GM23338 (cell line): Measurements from ENCODE around the gene OR56B1. TPM values are rescaled to one million over a fixed set of nuclear protein-coding genes. Genes with fewer than 3 reads are reported as not detected.

ENCODE experiments used
- ATAC-seq: fragments of 200-7000 bp; cut with Tn5 transposase; 3 replicates; pipeline ENCODE4 v1.9.1; 2020
- DNase-seq: peaks from one replicate; pipeline ENCODE4 v3.0.0-alpha.2; 2015; ENCODE audit warnings: low spot score
- H2AFZ ChIP-seq: fragments of 200-600 bp; sonication (generic); 2 replicates; pipeline ENCODE4 v1.8.0; 2016; ENCODE audit warnings: antibody characterized with exemption, mild to moderate bottlenecking, moderate library complexity
- H3F3A ChIP-seq: fragments of 200-600 bp; sonication (generic); replicated peaks from 2 replicates; pipeline ENCODE4 v1.8.0; 2017; ENCODE audit warnings: antibody characterized with exemption, mixed run types, low read depth
- H3K27ac ChIP-seq: fragments of 200-600 bp; sonication (generic); 2 replicates; pipeline ENCODE4 v1.6.1; 2016; ENCODE audit warnings: low read depth
- H3K27me3 ChIP-seq: fragments of 200-600 bp; sonication (generic); 2 replicates; pipeline ENCODE4 v1.8.0; 2016; ENCODE audit warnings: mild to moderate bottlenecking, mixed run types, moderate library complexity; ENCODE audit not compliant: insufficient read depth
- H3K36me3 ChIP-seq: fragments of 200-600 bp; sonication (generic); 2 replicates; pipeline ENCODE4 v1.8.0; 2016; ENCODE audit warnings: mild to moderate bottlenecking; ENCODE audit not compliant: insufficient read depth
- H3K4me1 ChIP-seq: fragments of 200-600 bp; sonication (generic); 2 replicates; pipeline ENCODE4 v1.8.0; 2016; ENCODE audit warnings: mild to moderate bottlenecking, moderate library complexity; ENCODE audit not compliant: insufficient read depth
- H3K4me2 ChIP-seq: fragments of 200-600 bp; sonication (generic); 2 replicates; pipeline ENCODE4 v1.7.1; 2017; ENCODE audit warnings: mixed run types
- H3K4me3 ChIP-seq: fragments of 200-600 bp; sonication (generic); 2 replicates; pipeline ENCODE4 v1.6.1; 2016; ENCODE audit warnings: mixed run types
- H3K79me2 ChIP-seq: fragments of 200-600 bp; sonication (generic); replicated peaks from 2 replicates; pipeline ENCODE4 v1.8.0; 2017; ENCODE audit warnings: mild to moderate bottlenecking; ENCODE audit not compliant: insufficient read depth
- H3K9me2 ChIP-seq: fragments of 200-600 bp; sonication (generic); 2 replicates; pipeline ENCODE4 v1.8.0; 2017; ENCODE audit not compliant: insufficient read depth
- H4K20me1 ChIP-seq: fragments of 200-600 bp; sonication (generic); replicated peaks from 2 replicates; pipeline ENCODE4 v1.8.0; 2017; ENCODE audit warnings: mild to moderate bottlenecking; ENCODE audit not compliant: insufficient read depth
- H3K27ac Mint-ChIP-seq: 2 replicates; pipeline ENCODE4 v1.8.0; 2020; ENCODE audit warnings: inconsistent platforms, mild to moderate bottlenecking, moderate library complexity, mixed read lengths
- H3K27me3 Mint-ChIP-seq: 3 replicates; pipeline ENCODE4 v1.8.0; 2022; ENCODE audit warnings: low read depth, mild to moderate bottlenecking, moderate library complexity, mixed read lengths, inconsistent platforms; ENCODE audit not compliant: insufficient read depth, poor library complexity
- H3K36me3 Mint-ChIP-seq: 3 replicates; pipeline ENCODE4 v1.8.0; 2021; ENCODE audit warnings: low read depth, mild to moderate bottlenecking, inconsistent platforms, moderate library complexity, mixed read lengths
- H3K4me1 Mint-ChIP-seq: 3 replicates; pipeline ENCODE4 v1.8.0; 2020; ENCODE audit warnings: mild to moderate bottlenecking, inconsistent platforms, mixed read lengths
- H3K4me3 Mint-ChIP-seq: 3 replicates; pipeline ENCODE4 v1.8.0; 2021; ENCODE audit warnings: moderate library complexity, mild to moderate bottlenecking, inconsistent platforms, mixed read lengths
- H3K9me3 Mint-ChIP-seq: 3 replicates; pipeline ENCODE4 v1.8.0; 2020; ENCODE audit warnings: moderate library complexity, mild to moderate bottlenecking, inconsistent platforms, mixed read lengths
- CREB1 ChIP-seq: fragments of 250-450 bp; sonication (Bioruptor Pico); IDR thresholded peaks from 2 replicates; pipeline ENCODE4 v1.5.0; 2020; ENCODE audit warnings: low read depth, mild to moderate bottlenecking, moderate library complexity
- CTCF ChIP-seq, 2 experiments: fragments of 200-600 bp in 1 of 2; sonication (generic) in 1 of 2; conservative IDR thresholded peaks; 2 replicates each; pipeline versions ENCODE4 v1.5.1 to v1.6.1; 2016 to 2017; ENCODE audit warnings: antibody characterized with exemption in 2 of 2, low read depth in 2 of 2, mild to moderate bottlenecking in 2 of 2, moderate library complexity in 1 of 2
- ETS1 ChIP-seq: IDR thresholded peaks from 2 replicates; pipeline ENCODE4 v1.6.1; 2016; ENCODE audit warnings: antibody characterized with exemption
- EZH2 ChIP-seq: fragments of 200-600 bp; sonication (generic); IDR thresholded peaks from one replicate; pipeline ENCODE4 v1.8.0; 2017; ENCODE audit warnings: antibody characterized with exemption, mild to moderate bottlenecking, low read depth; ENCODE audit not compliant: unreplicated experiment
- EZH2phosphoT487 ChIP-seq: fragments of 200-600 bp; sonication (generic); IDR thresholded peaks from one replicate; pipeline ENCODE4 v1.8.1; 2018; ENCODE audit warnings: antibody characterized with exemption; ENCODE audit not compliant: unreplicated experiment
- JUNB ChIP-seq: IDR thresholded peaks from one replicate; pipeline ENCODE4 v1.6.1; 2016; ENCODE audit warnings: antibody characterized with exemption; ENCODE audit not compliant: unreplicated experiment
- NANOG ChIP-seq: IDR thresholded peaks from 2 replicates; pipeline ENCODE4 v1.6.1; 2016; ENCODE audit warnings: antibody characterized with exemption, borderline replicate concordance
- POLR2AphosphoS5 ChIP-seq: IDR thresholded peaks from 2 replicates; pipeline ENCODE4 v1.6.1; 2016; ENCODE audit warnings: antibody characterized with exemption, low read depth
- REST ChIP-seq: IDR thresholded peaks from one replicate; pipeline ENCODE4 v1.6.1; 2018; ENCODE audit warnings: antibody characterized with exemption; ENCODE audit not compliant: unreplicated experiment
- STAT1 ChIP-seq: IDR thresholded peaks from one replicate; pipeline ENCODE4 v1.6.1; 2016; ENCODE audit warnings: antibody characterized with exemption; ENCODE audit not compliant: unreplicated experiment
- ZNF114 ChIP-seq: fragments of 250-450 bp; sonication (Bioruptor Pico); IDR thresholded peaks from 2 replicates; pipeline ENCODE4 v1.5.0; 2020; ENCODE audit warnings: mild to moderate bottlenecking, moderate library complexity
- ZNF331 ChIP-seq: fragments of 250-450 bp; sonication (Bioruptor Pico); IDR thresholded peaks from 2 replicates; pipeline ENCODE4 v1.5.0; 2020; ENCODE audit warnings: low read depth, mild to moderate bottlenecking, moderate library complexity
- long read RNA-seq: library from polyadenylated mRNA; unstranded; transcript quantifications from one replicate; pipeline ENCODE4 v2.0.0, GENCODE V29; 2020; ENCODE audit not compliant: unreplicated experiment
- polyA plus RNA-seq: library from polyadenylated mRNA; unstranded; fragments of >200 nt; fragmentation: Nextera tagmentation; extraction: Ambion mirVana; gene quantifications from 2 replicates; pipeline ENCODE4 v1.2.1, GENCODE V29; 2016
- total RNA-seq: library from RNA; depleted of rRNA; stranded (reverse); fragments of >200 nt; shearing (Covaris generic); gene quantifications from 2 replicates; pipeline ENCODE4 v1.2.3, GENCODE V29; 2014; rRNA removed
- TF ChIP-seq, protein P1 (sequence below): fragments of 250-450 bp; sonication (Bioruptor Pico); IDR thresholded peaks from 2 replicates; pipeline ENCODE4 v1.5.0; 2020; ENCODE audit warnings: mild to moderate bottlenecking, moderate library complexity

Gene OR56B1
- 0.28 TPM in 1 of 2 replicates, not detected in the other for total RNA-seq
- polyA plus RNA-seq, result not detected in 2 replicates
- long read RNA-seq, result 0 reads

- Mint-ChIP-seq H3K4me3 (no peak within 1 kb of the TSS), H3K27ac (no peak within 1 kb of the TSS), H3K4me1 (no peaks in the 10 kb centered on the region), H3K36me3 (no peaks in the 10 kb centered on the region), H3K27me3 (no peaks in the 10 kb centered on the region), H3K9me3 (no peaks in the 10 kb centered on the region)
- H3K36me3 ChIP-seq, result no peaks in the 10 kb centered on the region
- TF ChIP-seq EZH2phosphoT487 (no peak), JUNB (no peak), ZNF331 (CRISPR knock-in tag) (no peak), ZNF114 (no peak), REST (no peak), POLR2AphosphoS5 (no peak), NANOG (no peak), EZH2 (no peak), CREB1 (no peak), CTCF (conservative IDR thresholded peaks at IDR 0.05; ENCODE audit: low read depth in 2 of 2) (no peak), STAT1 (no peak), ETS1 (no peak)
- TF ChIP-seq, protein P1, sequence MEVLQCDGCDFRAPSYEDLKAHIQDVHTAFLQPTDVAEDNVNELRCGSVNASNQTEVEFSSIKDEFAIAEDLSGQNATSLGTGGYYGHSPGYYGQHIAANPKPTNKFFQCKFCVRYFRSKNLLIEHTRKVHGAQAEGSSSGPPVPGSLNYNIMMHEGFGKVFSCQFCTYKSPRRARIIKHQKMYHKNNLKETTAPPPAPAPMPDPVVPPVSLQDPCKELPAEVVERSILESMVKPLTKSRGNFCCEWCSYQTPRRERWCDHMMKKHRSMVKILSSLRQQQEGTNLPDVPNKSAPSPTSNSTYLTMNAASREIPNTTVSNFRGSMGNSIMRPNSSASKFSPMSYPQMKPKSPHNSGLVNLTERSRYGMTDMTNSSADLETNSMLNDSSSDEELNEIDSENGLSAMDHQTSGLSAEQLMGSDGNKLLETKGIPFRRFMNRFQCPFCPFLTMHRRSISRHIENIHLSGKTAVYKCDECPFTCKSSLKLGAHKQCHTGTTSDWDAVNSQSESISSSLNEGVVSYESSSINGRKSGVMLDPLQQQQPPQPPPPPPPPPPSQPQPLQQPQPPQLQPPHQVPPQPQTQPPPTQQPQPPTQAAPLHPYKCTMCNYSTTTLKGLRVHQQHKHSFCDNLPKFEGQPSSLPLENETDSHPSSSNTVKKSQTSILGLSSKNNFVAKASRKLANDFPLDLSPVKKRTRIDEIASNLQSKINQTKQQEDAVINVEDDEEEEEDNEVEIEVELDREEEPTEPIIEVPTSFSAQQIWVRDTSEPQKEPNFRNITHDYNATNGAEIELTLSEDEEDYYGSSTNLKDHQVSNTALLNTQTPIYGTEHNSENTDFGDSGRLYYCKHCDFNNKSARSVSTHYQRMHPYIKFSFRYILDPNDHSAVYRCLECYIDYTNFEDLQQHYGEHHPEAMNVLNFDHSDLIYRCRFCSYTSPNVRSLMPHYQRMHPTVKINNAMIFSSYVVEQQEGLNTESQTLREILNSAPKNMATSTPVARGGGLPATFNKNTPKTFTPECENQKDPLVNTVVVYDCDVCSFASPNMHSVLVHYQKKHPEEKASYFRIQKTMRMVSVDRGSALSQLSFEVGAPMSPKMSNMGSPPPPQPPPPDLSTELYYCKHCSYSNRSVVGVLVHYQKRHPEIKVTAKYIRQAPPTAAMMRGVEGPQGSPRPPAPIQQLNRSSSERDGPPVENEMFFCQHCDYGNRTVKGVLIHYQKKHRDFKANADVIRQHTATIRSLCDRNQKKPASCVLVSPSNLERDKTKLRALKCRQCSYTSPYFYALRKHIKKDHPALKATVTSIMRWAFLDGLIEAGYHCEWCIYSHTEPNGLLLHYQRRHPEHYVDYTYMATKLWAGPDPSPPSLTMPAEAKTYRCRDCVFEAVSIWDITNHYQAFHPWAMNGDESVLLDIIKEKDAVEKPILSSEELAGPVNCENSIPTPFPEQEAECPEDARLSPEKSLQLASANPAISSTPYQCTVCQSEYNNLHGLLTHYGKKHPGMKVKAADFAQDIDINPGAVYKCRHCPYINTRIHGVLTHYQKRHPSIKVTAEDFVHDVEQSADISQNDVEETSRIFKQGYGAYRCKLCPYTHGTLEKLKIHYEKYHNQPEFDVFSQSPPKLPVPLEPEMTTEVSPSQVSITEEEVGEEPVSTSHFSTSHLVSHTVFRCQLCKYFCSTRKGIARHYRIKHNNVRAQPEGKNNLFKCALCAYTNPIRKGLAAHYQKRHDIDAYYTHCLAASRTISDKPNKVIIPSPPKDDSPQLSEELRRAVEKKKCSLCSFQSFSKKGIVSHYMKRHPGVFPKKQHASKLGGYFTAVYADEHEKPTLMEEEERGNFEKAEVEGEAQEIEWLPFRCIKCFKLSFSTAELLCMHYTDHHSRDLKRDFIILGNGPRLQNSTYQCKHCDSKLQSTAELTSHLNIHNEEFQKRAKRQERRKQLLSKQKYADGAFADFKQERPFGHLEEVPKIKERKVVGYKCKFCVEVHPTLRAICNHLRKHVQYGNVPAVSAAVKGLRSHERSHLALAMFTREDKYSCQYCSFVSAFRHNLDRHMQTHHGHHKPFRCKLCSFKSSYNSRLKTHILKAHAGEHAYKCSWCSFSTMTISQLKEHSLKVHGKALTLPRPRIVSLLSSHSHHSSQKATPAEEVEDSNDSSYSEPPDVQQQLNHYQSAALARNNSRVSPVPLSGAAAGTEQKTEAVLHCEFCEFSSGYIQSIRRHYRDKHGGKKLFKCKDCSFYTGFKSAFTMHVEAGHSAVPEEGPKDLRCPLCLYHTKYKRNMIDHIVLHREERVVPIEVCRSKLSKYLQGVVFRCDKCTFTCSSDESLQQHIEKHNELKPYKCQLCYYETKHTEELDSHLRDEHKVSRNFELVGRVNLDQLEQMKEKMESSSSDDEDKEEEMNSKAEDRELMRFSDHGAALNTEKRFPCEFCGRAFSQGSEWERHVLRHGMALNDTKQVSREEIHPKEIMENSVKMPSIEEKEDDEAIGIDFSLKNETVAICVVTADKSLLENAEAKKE (CRISPR knock-in tag), result no peak
- DNase-seq (no peak), ATAC-seq (no peak)
- no peaks in the 10 kb centered on the region for H3K4me1 ChIP-seq
- no peak within 1 kb of the TSS for H3K27ac ChIP-seq
- H3K4me3 ChIP-seq, result no peak within 1 kb of the TSS
- no peak within 1 kb of the TSS for H2AFZ ChIP-seq
- no peak within 1 kb of the TSS for H3K4me2 ChIP-seq
- H3K27me3 ChIP-seq, result no peaks in the 10 kb centered on the region
- H3F3A ChIP-seq, result no peaks in the 10 kb centered on the region
- no peaks in the 10 kb centered on the region for H4K20me1 ChIP-seq
- no peaks in the 10 kb centered on the region for H3K79me2 ChIP-seq
- H3K9me2 ChIP-seq, result no peaks in the 10 kb centered on the region
Observed at GRCh38 chr11:5736396-5736795, at the start of gene OR56B1. Gene OR56B1 (plus strand): TSS chr11:5736448. CDS start chr11:5736517, 69 bp downstream.
